Stimulated activated CD4-positive, alpha-beta T cell treated with anti-CD3 and anti-CD28 coated beads, TNF-alpha, amount 100 ng/mL, for 24 hours (primary cell): Measurements from ENCODE around the gene SNTB2.

Experiments
- DNase-seq, 3 experiments: peaks; one replicate each; pipeline ENCODE4 v3.0.0-alpha.2; 2020; ENCODE audit warnings: low read depth in 3 of 3

Gene SNTB2

DNA sequence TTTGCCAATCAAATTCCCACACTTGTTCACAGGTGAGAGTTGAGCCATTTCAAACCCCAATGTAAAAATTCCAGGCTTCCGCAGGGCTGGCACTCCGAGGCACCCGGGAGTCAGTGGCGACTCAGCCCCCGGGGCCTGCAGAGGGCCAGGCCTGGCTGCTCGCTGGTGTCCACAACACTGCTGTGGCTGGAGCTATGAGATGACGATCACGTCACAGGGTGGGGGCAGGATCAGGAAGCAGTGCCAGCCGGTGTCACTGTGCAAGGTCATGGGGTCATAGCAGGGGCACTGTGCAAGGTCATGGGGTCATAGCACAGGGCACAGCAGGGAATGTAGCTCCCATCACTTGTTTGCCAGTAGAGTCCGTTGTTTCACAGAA lies 131.9 kb downstream of the SNTB2 start:
- DNase-seq = no peak

DNA sequence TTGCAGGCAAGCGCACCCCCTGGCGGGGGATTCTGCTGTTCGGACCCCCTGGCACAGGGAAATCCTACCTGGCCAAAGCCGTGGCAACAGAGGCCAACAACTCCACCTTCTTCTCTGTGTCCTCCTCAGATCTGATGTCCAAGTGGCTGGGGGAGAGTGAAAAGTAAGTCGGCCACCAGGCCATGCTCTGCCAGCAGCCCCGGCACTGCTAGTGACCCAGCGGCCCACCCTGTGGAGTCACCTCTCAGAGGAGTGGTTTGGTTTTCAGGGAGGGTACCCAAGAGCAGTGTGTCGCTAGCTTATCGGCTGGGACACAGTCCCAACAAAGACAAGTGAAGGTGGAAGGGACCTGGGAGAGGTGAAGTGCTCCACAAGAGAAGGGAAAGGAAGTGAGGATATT lies 132.4 kb downstream of the SNTB2 start:
- DNase-seq = no peak

DNA sequence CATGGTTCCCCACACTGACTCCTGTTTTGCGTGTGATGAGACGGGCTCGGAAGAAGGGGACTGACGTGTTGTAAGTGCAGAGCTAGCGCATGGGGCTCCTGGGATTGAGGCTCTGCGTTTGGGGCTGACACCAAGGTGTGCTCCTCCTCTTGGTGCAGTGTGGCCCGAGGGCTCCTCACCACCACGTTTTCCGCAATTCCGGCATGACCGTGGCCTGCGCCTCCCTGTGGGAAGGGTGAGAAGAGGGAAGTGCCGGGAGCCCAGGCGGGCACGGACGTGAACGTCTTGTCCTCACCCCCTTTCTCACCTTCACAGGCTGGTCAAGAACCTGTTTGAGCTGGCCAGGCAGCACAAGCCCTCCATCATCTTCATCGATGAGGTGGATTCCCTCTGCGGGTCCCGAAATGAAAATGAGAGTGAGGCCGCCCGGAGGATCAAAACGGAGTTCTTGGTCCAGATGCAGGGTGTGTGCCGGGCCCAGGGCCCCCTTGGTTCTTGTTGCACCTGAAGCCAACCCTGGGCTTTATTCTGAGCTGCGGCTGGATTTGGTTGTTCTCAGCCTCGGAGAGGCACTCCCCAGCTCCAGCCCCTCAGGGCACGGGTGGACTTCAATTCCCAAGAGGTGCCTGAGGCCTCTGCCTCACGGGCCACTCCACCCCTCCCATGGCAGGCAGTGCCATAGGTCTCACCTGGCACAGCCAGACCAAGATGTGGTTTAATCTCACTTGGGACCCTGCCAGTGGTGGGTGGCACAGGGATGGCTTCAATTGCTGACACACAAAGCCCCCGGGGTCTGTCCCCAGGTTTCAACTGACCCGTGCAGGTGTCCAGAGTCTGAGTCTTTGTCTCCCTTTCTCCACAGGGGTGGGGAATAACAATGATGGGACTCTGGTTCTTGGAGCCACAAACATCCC lies 133.1 kb downstream of the SNTB2 start:
- no peak for DNase-seq

DNA sequence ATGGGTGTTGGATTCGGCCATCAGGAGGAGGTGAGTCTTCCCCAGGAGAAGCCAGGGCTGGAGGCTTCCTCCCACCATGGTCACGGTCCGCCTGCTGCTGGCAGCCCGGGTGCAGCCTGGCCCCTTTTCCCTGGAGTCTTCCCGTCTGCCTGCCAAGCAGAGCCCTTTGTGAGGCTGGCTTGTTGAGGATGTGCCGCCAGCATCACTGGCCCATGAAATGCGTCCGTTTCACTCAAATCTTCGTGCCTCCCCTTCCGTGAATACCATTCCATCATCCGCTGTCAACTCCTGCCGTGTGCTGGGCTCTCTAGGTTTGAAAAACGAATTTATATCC lies 133.7 kb downstream of the SNTB2 start:
- DNase-seq = no peak

DNA sequence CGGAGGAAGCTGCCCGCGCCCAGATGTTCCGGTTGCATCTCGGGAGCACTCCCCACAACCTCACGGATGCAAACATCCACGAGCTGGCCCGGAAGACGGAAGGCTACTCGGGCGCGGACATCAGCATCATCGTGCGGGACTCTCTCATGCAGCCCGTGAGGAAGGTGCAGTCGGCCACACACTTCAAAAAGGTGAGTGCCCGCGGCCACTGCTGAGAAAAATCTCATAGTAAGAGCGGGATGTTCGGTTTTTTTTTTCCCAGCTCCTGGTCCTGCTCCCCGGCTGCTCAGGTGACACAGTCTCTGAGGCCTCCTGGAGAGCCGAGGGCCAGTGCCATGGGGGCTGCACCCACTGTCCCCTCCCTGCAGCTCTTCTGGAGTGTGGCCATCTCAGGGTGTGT lies 134.1 kb downstream of the SNTB2 start:
- no peak for DNase-seq

GRCh38 chr16:69322343-69322742 lies 135.4 kb downstream of the SNTB2 start:
- DNase-seq = no peak

- DNase-seq = no peak
Measured at GRCh38 chr16:69323415-69323814, 136.5 kb downstream of the SNTB2 start.

GRCh38 chr16:69324013-69324531 lies 137.1 kb downstream of the SNTB2 start:
- DNase-seq = no peak

DNA sequence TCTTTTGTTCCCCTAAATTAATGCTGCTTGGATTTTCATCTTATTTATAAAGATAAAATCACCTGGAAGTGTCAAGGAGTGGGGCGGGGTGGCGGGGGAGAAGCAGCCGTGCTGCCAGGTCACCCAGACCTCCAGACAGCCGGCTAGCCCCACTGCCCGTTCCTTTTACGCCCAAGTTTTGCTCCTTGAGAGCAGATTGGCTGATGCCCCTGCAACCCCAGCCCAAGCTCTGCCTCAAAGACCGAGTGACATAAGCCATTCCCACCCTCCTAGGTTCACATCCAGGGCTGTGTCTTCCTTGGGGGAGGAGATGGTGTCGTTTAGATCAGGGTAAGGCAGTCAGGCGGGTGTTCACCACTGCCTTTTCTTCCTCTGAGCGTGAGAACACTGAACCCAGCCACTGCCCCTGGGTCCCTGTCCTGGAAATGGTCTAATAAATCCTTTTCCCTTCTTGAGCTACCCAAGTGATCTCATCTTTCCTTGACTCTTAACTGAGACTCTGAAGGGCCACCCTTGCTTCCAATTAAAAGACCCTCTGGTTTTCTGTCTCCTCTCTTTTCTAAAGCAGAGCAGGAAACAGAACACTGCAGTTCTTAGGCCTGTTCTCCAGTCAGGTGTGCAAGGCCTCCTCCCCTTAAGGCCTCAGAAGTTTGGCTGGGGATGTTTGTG lies 137.8 kb downstream of the SNTB2 start:
- no peak for DNase-seq

DNA sequence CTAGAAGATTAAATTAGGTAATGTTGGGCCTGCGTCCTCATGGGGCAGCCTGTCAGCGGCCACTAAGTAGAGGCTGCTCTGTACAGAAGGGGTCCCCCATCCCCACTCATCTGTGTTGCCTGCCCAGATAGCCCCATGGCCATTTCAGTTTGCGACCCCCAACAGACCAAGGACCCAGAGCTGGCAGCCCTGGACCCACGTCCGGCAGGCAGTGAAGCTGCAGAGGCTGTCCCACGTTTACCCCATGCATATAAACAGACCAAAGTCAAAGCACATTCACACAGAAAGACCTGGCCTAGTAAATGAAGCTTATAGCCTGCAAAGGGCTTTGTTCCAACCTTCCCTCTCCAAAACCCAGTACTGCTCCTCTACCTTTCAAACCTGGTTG lies 138.8 kb downstream of the SNTB2 start:
- no peak for DNase-seq

GRCh38 chr16:69326172-69326873 lies 139.4 kb downstream of the SNTB2 start:
- no peak for DNase-seq

DNA sequence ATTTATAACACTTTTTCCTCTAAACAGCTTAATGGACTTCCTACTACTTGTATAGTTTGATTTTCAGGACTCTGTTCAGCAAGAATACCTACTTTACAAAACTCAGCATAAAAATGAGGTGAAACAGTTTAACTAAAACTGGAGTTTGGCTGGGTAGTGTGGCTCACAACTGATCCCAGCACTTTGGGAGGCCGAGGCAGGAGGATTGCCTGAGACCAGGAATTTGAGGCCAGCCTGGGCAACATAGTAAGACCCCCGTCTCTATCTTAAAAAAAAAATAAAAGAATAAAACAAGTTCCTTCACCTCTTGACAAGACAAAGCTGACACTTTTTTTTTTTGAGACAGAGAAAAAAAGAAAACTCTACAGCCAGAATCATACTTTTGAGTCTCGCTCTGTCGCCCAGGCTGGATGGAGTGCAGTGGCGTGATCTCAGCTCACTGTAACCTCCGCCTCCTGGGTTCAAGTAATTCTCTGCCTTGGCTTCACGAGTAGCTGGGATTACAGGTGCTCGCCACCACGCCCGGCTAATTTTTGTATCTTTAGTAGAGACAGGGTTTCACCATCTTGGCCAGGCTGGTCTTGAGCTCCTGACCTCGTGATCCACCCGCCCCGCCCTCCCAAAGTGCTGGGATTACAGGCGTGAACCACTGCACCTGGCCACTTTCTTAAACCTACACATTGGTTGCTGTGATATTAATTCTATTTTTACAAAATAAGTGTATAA lies 140.8 kb downstream of the SNTB2 start:
- DNase-seq = no peak

DNA sequence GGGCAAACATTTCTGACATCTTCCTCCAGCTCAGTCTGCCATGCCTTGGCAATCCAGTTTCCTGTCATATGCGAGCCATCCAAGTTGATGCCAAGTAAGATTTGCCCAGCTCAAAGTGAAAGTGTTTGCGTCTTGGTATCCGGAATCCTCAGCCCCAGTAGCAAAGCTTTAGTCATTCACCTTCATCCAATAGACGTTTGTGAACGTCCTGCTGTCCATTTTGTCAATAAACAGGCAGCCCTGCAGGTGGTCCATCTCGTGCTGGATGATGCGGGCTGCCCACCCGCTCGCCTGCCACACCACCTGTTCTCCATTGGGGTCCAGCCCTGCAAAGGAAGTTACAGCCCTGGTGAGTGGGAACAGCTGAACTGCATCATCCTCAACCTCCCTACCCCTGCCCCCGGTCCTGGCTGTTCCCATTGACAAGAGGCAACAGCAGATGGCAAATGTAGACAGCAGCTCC lies 141.9 kb downstream of the SNTB2 start:
- DNase-seq = no peak

DNA sequence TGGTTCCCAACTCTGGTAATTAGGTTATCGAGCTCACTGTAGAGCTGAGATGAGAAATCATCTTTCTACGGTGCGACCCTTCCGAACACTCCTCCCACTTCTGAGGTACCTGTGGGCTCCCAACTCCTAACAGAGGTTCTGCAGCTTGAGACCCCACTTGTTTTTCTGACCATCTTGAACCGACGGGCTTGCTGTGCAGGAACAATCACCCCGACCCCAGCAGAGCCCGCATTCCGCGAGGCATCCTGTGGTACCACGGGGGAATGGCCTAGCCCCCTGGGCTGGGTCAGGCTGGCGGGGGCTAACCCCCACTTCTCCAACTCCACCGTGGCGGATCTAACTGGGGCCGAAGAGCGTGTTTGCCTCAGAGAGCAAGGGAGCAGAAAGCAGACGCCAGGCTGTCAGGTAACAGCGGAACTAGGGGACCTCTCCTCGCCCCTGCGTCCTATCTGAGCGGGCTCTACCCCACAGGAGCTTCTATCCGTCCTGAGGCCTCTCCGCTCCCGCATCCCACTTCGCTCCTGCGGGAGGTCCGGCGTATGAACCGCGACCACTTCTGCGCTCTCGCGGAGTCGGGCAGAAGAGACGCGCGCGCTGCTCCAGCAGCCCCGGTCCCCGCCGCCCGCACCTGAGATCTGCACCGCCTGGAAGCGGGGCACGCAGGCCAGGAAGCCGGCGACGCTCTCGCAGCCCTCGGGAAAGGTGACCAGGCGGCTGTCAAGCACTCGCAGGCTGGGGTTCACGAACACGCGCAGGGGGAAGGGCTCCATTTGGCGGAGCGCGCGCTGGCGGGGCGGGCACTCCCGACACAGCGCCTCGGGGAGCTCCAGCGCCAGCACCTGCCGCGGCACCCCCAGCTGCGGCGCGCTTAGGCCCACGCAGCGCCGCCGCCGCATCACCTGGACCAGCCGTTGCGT lies 142.7 kb downstream of the SNTB2 start:
- DNase-seq = peak in 1 of 3 experiments; percentile 42

DNA sequence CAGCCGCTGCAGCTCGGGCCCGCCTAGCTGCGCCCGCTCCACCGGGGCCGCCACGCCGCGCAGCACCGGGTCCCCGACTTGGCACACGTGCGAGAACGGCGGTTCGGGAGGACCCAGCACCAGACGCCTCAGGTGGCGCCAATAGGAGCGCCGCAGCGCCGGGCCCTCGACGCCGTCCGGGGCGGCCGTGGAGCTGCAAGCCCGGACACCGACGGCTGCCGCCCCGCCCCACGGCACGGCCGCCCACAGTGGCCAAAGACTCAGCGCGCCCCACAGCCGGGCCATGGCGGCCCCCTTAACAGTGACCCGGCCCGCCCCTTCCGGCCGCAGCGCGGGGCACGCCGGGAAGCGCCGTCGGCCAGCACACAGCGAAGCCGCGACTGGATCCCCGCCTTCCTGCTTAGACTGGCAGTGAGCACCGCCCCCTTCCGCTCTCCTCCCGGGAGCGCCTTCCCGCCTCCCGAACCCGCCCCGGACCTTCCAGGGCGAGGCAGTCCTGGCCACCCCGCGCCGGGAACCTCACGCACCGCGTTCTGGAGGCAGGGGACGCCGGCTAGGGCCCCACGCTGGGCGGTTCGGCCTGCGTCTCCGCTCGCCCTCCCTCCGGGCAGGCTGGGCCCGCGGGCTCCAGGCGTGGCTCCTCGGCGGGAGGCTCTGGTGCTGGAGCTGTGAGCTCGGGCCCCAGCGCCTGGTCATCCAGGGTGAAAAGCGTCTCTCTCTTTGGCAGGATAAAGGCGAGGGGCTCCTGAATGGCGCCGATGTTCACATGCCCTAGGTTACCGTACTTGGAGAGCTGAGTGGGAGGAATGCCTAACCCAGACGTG lies 143.5 kb downstream of the SNTB2 start, which contains the start of gene PDF:
TSS of gene PDF (minus strand) at position 303 of the 824 bp plus-strand sequence. CDS start at position 285, 18 bp downstream.
- DNase-seq = peak; percentile 71 to 87 (median 72)

DNA sequence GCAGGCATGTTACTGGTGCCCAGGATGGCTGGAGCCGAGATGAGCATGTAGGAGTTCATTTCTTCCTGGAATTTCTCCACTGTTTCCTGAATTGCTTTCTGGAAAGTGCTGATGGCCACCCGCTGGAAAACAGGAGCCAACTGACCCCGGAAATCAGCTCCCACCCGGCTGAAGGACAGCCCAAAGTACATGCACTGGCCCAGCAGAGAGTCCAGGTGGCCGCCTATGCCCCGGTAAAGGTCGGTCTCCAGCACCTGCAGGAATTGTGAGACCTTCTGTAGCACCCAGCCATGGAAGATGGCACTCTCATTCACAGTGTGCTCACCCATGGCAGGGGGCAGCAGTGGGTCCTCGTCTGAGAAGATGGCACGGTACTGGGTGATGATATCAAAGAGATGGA lies 147.7 kb downstream of the SNTB2 start:
- no peak for DNase-seq

DNA sequence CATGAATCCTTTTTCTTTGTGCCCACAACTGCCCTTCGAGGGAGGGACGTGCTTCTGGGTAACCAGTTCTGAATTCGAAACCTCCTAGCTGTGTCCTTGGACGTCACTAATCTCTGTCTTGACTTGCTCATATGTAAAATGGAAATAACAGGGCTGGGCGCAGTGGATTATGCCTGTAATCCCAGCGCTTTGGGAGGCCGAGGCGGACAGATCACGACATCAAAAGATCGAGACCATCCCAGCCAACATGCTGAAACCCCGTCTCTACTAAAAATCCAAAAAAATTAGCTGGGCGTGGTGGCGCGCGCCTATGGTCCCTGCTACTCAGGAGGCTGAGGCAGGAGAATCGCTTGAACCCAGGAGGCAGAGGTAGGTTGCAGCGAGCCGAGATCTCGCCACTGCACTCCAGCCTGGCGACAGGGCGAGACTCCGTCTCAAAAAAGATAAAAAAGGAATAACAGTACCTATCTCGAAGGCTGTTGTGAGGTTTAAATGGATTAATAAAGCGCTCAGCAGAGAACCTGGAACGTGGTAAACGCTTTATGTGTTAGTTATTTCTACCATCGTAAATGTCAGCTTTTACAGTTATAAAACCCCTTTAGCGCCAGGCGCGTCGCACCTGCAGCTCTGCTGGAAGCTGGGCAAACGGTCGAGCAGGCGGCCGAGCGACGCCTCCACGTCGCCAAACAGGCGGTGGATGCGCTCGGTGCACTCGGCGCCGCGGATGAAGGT lies 151.8 kb downstream of the SNTB2 start:
- no peak for DNase-seq

DNA sequence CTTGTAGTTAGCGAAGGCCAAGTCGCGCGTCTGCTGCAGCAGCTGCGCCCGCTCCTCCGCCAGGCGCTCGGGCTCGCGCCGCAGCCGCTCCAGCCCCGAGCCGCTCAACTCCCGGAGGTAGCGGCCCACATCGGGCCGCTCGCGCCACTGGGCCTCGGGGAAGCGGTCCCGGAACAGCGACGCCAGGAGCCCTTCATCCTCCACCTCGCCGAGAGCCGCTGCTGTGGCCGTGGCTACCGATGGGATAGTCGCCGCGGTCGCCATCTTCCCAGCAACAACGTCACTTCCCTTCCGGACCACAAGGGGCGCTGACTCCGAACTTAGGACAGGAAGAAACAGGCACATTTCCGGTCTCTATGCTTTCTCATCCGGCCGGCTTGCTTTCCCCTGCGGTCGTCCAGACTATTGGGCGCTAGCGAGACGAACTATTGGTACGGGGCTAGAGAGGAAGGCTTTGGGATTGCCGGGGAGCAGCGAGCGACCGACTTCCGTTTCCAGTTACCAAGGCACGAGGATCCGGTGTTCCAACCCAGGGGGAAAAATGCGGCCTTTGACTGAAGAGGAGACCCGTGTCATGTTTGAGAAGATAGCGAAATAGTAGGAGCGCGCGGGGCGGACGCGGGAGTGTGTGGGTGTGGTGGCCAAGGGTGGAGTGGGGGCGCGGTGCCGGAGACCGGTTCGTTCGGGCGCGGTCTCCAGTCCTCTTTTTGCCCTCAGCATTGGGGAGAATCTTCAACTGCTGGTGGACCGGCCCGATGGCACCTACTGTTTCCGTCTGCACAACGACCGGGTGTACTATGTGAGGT lies 152.5 kb downstream of the SNTB2 start, which contains the start of the genes COG8 and NIP7:
TSS of gene COG8 (minus strand) at position 276 of the 806 bp plus-strand sequence. CDS start at position 264, 12 bp downstream.
TSS of gene NIP7 (plus strand) at position 484 of the 806 bp plus-strand sequence. CDS start at position 542, 58 bp downstream.
- peak; percentile 83 to 92 (median 91) for DNase-seq
